ENCODE measurements around the gene HOPX. TPM values are rescaled to one million over a fixed set of nuclear protein-coding genes. Genes with fewer than 3 reads are reported as not detected.
A peak's percentile ranks its signal among the peaks of the same experiment; 100 is the strongest.

HOPX gene
- total RNA-seq, 3 donors from 2014 or later (not counting 1 experiment from before 2014, with no cell fraction given), result 152 to 240 (median 167) TPM

GRCh38 chr4:56653461-56654237 lies 27.4 kb downstream of the HOPX start:
- Histone ChIP-seq H3K9me3 (ENCODE audit: control insufficient read depth, insufficient read depth, low read length) (no peaks in the 10 kb centered on the region), H3K36me3 (ENCODE audit: control insufficient read depth, insufficient read depth, low read length) (peaks cover 3% of the 10 kb centered on the region), H3K27ac (ENCODE audit: low read length) (peak overlapping the region; percentile 73), H3K4me3 (ENCODE audit: low read length) (peak overlapping the region; percentile 66), H3K4me1 (ENCODE audit: control insufficient read depth, insufficient read depth, low read length) (peaks cover 72% of the 10 kb centered on the region), H3K27me3 (ENCODE audit: control insufficient read depth, insufficient read depth, low read length) (no peaks in the 10 kb centered on the region)
- peaks cover 11% of the 10 kb centered on the region for H3K36me3 Mint-ChIP-seq
- H3K4me3 Mint-ChIP-seq, result peak overlapping the region; percentile 94
- peak; percentile 30 to 41 for DNase-seq
- H3K4me1 Mint-ChIP-seq, result peaks cover 90 to 91% of the 10 kb centered on the region in 2 donors
- H3K27me3 Mint-ChIP-seq (ENCODE audit: low read depth in 2 of 2), result no peaks in the 10 kb centered on the region
- peak overlapping the region; percentile 95 to 98 for H3K27ac Mint-ChIP-seq
- intact Hi-C loops (cut with micrococcal nuclease), result loop anchor here (5.0 to 10.0 kb wide), 2 partner anchors 216 to 251 kb away; partner anchors contain the start of genes PAICS, PPAT and REST
- peak in 1 of 3 donors; percentile 13 for ATAC-seq
- no peaks in the 10 kb centered on the region for H3K9me3 Mint-ChIP-seq
- TF ChIP-seq CTCF (IDR thresholded peaks at IDR 0.05), result no peak
- WGBS (ENCODE audit: insufficient coverage), result no CpG with 5 or more reads among the region's 1 CpG

DNA sequence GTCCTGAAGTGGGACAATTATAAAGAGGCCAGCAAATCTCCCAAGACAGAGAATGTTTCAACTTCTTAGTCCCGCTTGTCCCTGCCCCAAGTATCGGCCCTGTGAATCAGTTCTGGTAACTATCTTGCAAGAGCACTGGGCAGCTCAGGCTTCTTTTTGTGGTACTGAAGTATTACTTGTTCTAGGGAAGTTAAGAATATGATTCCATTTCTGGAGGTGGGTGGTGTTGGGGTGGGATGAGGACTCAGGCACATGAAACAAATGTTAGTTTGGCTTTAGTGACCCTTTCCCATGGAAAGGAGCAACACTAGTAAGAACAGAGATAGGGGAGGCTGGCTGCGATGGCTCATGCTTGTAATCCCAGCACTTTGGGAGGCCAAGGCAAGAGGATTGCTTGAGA lies 28.9 kb downstream of the HOPX start:
- H3K4me1 Mint-ChIP-seq, result peaks cover 91 to 93% of the 10 kb centered on the region in 2 donors
- peak overlapping the region; percentile 61 for H3K27ac ChIP-seq (ENCODE audit: low read length)
- H3K27me3 ChIP-seq (ENCODE audit: control insufficient read depth, insufficient read depth, low read length), result no peaks in the 10 kb centered on the region
- peaks cover 72% of the 10 kb centered on the region for H3K4me1 ChIP-seq (ENCODE audit: control insufficient read depth, insufficient read depth, low read length)
- no peaks in the 10 kb centered on the region for H3K9me3 ChIP-seq (ENCODE audit: control insufficient read depth, insufficient read depth, low read length)
- intact Hi-C loops (cut with micrococcal nuclease), result loop anchor here (5.0 to 10.0 kb wide), 2 partner anchors 215 to 253 kb away; partner anchors contain the start of genes PAICS, PPAT and REST
- H3K4me3 Mint-ChIP-seq, result peak overlapping the region; percentile 74
- peaks cover 12% of the 10 kb centered on the region for H3K36me3 Mint-ChIP-seq
- DNase-seq (no peak), ATAC-seq (no peak)
- peak overlapping the region; percentile 95 to 98 for H3K27ac Mint-ChIP-seq
- no peaks in the 10 kb centered on the region for H3K9me3 Mint-ChIP-seq
- H3K36me3 ChIP-seq (ENCODE audit: control insufficient read depth, insufficient read depth, low read length), result peaks cover 3% of the 10 kb centered on the region
- WGBS (ENCODE audit: insufficient coverage), result 96% methylated on average over 3 of the region's 3 CpGs
- H3K4me3 ChIP-seq (ENCODE audit: low read length), result no peak overlapping the region
- no peaks in the 10 kb centered on the region for H3K27me3 Mint-ChIP-seq (ENCODE audit: low read depth in 2 of 2)
- TF ChIP-seq CTCF (IDR thresholded peaks at IDR 0.05), result no peak

DNA sequence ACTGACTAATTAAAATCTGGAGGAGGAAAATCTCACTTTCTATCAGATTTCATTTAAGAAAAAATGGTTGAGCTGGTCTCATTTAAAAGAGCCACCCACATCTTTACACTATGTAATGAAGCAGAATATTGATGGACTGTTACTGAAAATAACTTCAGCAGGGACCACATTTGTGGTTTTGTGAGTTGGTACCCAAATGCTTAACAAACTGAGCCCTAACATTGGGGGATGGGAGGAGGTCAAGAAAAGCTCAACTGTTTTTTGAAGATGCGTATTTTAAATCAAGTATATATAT lies 30.1 kb downstream of the HOPX start:
- peaks cover 7% of the 10 kb centered on the region for H3K36me3 ChIP-seq (ENCODE audit: control insufficient read depth, insufficient read depth, low read length)
- no peaks in the 10 kb centered on the region for H3K27me3 ChIP-seq (ENCODE audit: control insufficient read depth, insufficient read depth, low read length)
- Mint-ChIP-seq H3K27ac (peak overlapping the region; percentile 95 to 98), H3K4me1 (peaks cover 93 to 95% of the 10 kb centered on the region in 2 donors), H3K9me3 (peaks cover 0 to 2% of the 10 kb centered on the region in 2 donors), H3K4me3 (peak overlapping the region; percentile 81), H3K36me3 (peaks cover 12% of the 10 kb centered on the region), H3K27me3 (ENCODE audit: low read depth in 2 of 2) (no peaks in the 10 kb centered on the region)
- no peak for TF ChIP-seq CTCF (IDR thresholded peaks at IDR 0.05)
- peaks cover 66% of the 10 kb centered on the region for H3K4me1 ChIP-seq (ENCODE audit: control insufficient read depth, insufficient read depth, low read length)
- no peak for DNase-seq
- H3K4me3 ChIP-seq (ENCODE audit: low read length), result no peak overlapping the region
- H3K9me3 ChIP-seq (ENCODE audit: control insufficient read depth, insufficient read depth, low read length), result peaks cover 6% of the 10 kb centered on the region
- no CpG with 5 or more reads among the region's 1 CpG for WGBS (ENCODE audit: insufficient coverage)
- no peak for ATAC-seq
- intact Hi-C loops (cut with micrococcal nuclease), result loop anchor here (5.0 to 10.0 kb wide), 2 partner anchors 214 to 254 kb away; partner anchors contain the start of genes PAICS, PPAT and REST
- peak overlapping the region; percentile 61 for H3K27ac ChIP-seq (ENCODE audit: low read length)
